Bronchial smooth muscle cell (primary cell): ENCODE measurements around the gene SIAE. TPM values are rescaled to one million over a fixed set of nuclear protein-coding genes. Genes with fewer than 3 reads are reported as not detected.

Experiments
- total RNA-seq: library from RNA; depleted of rRNA; stranded (reverse); fragments of >200 nt; gene quantifications from 2 replicates; pipeline ENCODE4 v1.2.1, GENCODE V29; 2014

Gene SIAE, protein sequence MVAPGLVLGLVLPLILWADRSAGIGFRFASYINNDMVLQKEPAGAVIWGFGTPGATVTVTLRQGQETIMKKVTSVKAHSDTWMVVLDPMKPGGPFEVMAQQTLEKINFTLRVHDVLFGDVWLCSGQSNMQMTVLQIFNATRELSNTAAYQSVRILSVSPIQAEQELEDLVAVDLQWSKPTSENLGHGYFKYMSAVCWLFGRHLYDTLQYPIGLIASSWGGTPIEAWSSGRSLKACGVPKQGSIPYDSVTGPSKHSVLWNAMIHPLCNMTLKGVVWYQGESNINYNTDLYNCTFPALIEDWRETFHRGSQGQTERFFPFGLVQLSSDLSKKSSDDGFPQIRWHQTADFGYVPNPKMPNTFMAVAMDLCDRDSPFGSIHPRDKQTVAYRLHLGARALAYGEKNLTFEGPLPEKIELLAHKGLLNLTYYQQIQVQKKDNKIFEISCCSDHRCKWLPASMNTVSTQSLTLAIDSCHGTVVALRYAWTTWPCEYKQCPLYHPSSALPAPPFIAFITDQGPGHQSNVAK
- total RNA-seq: 11.0 and 23.6 TPM in 2 replicates

GRCh38 chr11:124673333-124674167 lies at the start of gene SIAE, which contains the start of gene SPA17:
Gene SIAE (minus strand): TSS chr11:124673739. CDS start chr11:124673708, 31 bp downstream.
Gene SPA17 (plus strand): TSS chr11:124673904. CDS start chr11:124675265, 1,361 bp downstream.

GRCh38 chr11:124622531-124623451 lies 50.7 kb downstream of the SIAE start, which contains the start of gene TBRG1:
Gene TBRG1 (plus strand): TSS chr11:124622864. CDS start chr11:124623084, 220 bp downstream.

DNA sequence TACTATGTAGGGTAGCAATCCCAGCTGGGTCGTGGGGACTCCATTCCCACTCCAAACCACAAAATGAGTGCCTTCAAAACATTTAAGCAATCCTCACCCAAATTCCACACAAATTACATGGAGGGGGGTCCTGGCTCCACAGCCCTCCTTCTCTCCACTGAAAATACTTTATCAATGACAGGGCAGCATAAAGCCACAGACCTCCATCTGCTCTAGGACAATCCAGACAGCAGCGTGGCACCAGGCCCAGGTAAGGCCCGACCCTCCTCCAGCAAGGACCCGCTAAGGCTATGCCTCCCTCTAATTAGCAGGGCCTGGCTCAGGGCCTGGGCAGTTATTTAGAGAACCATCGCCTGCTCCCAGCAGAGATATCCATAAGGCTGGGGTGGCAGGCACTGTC lies 62.5 kb downstream of the SIAE start, which contains the start of gene PANX3:
PANX3 (plus strand) TSS at position 365 of the 400 bp plus-strand sequence. CDS start 129 bp downstream, outside the sequence.

Other genes starting within 250 kb of the SIAE start
- not detected in 2 replicates for gene OR8B4, start 248.9 kb downstream of the SIAE start, total RNA-seq
- gene OR8B8, start 228.0 kb downstream of the SIAE start, total RNA-seq: not detected in 2 replicates
- not detected in 2 replicates for gene OR8B12, start 130.1 kb downstream of the SIAE start, total RNA-seq
- not detected in 2 replicates for gene OR8A1, start 103.7 kb downstream of the SIAE start, total RNA-seq
- not detected in 2 replicates for gene PANX3, start 62.3 kb downstream of the SIAE start, total RNA-seq
- 14.3 and 15.0 TPM in 2 replicates for gene TBRG1, start 50.9 kb downstream of the SIAE start, total RNA-seq
- 7.3 and 11.7 TPM in 2 replicates for gene SPA17, start 165 bp upstream of the SIAE start, total RNA-seq
- gene NRGN, start 66.2 kb upstream of the SIAE start, total RNA-seq: 0.32 TPM in 1 of 2 replicates, not detected in the other
- 0.09 and 0.16 TPM in 2 replicates for gene VSIG2, start 78.5 kb upstream of the SIAE start, total RNA-seq
- gene ESAM, start 88.6 kb upstream of the SIAE start, total RNA-seq: 0.09 and 0.16 TPM in 2 replicates
- 4.7 and 5.7 TPM in 2 replicates for gene MSANTD2, start 126.7 kb upstream of the SIAE start, total RNA-seq
- 4.6 and 7.6 TPM in 2 replicates for gene ROBO3, start 191.7 kb upstream of the SIAE start, total RNA-seq
- 0.09 and 1.1 TPM in 2 replicates for gene ROBO4, start 224.1 kb upstream of the SIAE start, total RNA-seq
- gene HEPN1, start 245.5 kb upstream of the SIAE start, total RNA-seq: not detected in 2 replicates